ENCODE measurements around the gene ACKR3.

DNA sequence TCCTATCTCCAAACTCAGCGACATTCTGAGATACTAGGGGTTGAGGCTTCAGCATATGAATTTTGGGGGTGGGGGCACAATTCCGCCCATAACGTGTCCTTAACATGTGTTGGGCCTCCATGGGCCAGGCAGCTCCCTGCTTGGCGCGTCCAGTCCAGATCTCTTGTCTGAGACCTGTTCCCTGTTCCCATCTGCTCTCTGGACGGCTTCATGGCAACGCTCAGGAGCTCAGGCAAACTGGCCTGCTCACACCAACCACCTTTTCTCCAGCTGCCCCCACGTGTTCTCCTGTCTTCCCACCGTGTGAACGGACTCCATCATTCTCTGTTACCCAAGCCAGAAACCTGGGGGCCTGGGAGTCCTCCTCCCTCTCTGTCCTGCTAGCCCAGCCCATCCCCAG, 36.4 kb downstream of the ACKR3 start:
- TF ChIP-seq, protein P1, sequence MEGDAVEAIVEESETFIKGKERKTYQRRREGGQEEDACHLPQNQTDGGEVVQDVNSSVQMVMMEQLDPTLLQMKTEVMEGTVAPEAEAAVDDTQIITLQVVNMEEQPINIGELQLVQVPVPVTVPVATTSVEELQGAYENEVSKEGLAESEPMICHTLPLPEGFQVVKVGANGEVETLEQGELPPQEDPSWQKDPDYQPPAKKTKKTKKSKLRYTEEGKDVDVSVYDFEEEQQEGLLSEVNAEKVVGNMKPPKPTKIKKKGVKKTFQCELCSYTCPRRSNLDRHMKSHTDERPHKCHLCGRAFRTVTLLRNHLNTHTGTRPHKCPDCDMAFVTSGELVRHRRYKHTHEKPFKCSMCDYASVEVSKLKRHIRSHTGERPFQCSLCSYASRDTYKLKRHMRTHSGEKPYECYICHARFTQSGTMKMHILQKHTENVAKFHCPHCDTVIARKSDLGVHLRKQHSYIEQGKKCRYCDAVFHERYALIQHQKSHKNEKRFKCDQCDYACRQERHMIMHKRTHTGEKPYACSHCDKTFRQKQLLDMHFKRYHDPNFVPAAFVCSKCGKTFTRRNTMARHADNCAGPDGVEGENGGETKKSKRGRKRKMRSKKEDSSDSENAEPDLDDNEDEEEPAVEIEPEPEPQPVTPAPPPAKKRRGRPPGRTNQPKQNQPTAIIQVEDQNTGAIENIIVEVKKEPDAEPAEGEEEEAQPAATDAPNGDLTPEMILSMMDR (conservative IDR thresholded peaks at IDR 0.05 in 1 of 2, IDR thresholded peaks at IDR 0.05 in 1 of 2; ENCODE audit: low read depth in 1 of 2, low read length in 2 of 2): no peak
- no peak for TF ChIP-seq EZH2 (IDR thresholded peaks at IDR 0.05; ENCODE audit: low read length, missing control alignments)
